ENCODE results near the gene USB1.

The USB1 gene

DNA sequence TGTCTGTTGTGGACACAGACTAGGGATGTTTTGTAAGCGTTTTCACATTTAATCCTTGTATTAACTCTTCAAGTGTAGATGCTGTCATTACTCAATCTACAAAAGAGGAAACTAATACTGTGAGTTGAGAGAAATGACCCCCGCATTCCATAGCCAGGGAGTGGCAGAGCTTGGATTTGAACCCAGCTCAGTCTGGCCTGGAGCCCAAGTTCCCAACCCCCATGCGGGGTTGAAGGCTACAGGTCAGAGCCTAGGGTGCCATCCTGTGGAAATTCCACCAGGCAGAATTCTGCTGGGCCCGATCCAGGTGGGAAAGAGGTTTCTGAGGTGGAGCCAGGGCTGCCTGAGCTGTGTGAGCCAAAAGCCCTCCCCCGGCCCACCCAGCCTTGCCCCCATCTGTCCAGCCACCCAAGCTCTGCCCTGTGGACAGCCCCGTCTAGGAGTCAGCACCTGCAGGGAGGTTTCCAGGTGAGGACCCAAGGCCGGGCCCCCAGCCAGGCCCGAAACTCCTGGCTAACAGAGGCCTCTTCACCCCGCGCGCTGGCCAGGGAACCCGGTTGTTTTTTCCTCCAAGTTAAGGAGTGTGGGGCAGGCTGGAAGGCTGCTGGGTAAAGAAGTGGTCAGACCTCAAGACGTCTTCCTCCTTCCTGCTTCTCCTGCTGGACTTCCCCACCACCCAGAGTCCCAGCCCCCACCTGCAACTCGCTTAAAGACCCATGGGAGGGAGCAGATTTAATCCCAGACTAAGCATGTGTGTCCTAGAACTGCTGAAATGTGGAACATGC lies 30.0 kb downstream of the USB1 start:
- DNase-seq: no peak

DNA sequence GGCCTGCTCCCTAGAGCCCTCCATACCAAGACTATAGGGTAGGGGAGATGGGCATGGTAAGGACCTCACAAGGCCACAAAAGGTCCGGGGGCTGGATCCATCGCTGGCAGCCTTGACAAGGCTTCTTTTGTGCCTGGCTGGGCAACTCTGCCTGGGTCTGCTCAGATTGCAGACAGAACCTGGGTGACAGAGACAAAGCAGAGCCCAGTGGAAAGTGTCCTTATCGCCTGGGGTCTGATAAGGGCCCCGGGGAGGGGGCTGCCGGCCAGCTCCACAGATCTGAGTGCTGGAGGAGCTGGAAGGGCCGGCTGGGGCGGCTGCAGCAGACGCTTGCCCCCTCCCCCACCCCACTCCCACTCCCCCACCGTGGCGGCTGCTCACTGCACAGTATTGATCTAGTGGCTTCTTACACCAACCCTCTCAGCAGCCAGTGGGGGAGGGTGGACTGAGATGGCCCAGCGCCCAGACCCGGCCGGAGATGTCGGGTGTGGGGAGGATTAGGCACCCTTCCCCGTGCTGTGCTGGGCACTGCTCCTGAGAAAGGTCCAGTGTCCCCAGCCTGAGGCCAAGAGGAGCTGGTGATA lies 31.6 kb downstream of the USB1 start:
- DNase-seq: peak in 50 of 58 donors; percentile 18 to 79 (median 56)

DNA sequence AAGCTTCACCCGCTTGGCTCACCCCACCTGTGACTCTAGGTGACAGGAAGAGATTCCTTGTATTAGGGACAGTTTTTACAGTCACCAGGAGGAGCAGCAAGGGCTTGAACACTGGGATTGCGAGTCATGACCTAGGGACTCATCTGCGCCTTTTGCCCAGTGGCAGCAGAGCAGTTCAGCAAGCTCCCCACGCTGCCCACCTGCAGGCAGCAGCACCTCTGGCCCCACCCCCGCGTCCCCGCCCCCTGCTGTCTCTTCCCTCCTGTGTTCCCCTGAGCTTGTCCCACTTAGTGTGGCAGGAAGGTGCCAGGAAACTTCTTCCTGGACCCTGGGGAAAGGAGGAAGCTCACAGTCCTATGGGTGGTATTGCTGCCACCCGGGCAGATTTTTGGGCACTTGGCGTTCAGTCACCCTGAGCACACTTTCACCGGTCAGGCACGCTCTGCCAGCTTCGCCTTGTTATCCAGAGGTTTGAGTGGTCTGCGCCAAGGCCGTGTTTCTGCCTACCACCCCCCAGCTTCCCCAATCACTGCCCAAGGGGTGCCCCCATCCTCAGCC lies 33.0 kb downstream of the USB1 start:
- DNase-seq: no peak

- DNase-seq: no peak
Observed at GRCh38 chr16:58034774-58035173, 33.6 kb downstream of the USB1 start.

DNA sequence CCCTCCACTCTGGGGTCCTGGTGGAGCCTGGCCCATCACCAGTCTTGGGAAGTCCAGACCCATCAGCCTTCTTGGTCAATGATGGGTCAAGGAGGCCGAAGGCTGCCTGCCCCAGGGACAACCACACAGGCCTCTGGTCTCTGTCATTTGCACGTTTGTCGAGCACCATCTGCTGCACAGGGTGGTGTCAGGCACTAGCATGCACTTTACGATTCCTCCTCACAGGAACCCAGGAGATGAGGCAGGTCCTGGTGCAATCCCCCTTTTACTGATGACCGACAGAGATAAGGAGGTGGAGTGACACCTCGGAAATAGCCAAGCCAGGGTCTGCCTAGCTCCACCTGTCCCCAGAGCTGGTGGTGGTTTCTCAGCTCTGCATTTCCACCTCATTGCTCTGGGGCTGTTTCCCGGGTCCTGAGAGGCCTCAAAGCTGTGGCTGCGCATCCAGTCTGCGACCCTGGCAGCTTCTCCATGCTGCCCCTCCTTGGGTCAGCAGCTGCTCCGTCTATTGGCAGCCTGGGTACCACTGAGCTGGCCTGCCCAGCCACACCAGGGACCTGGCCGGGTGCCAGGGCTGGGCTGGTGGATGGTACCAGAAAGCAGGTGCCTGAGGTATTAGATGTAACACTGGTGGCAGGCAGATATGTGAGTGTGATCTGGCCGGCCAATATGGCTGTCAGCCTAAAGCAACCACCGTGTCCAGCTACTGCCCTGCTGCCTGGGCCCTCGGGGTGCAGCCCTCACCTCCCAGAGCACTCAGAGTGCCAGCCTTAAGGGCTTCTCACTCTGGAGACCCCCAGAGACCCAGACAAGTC lies 34.4 kb downstream of the USB1 start:
- peak in 1 of 58 donors; percentile 36 for DNase-seq

DNA sequence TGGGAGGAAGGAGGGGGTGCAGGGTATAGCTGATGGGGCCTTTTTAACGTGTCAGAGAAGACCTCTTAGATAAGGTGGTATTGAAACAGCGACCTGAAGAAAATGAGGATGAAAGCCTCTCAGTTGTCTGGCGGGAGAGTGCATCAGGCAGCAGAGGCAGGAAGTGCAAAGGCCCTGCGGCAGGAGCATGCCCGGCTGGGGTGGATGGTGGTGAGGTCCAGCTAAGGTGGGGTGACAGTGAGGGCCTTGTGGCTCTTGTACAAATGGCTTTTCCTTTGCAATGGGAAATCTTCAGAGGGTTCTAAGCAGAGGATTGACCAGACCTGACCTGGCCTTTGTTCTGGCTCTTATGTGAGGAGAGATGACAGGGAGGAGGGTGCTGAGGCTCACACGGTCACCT lies 35.7 kb downstream of the USB1 start:
- no peak for DNase-seq

DNA sequence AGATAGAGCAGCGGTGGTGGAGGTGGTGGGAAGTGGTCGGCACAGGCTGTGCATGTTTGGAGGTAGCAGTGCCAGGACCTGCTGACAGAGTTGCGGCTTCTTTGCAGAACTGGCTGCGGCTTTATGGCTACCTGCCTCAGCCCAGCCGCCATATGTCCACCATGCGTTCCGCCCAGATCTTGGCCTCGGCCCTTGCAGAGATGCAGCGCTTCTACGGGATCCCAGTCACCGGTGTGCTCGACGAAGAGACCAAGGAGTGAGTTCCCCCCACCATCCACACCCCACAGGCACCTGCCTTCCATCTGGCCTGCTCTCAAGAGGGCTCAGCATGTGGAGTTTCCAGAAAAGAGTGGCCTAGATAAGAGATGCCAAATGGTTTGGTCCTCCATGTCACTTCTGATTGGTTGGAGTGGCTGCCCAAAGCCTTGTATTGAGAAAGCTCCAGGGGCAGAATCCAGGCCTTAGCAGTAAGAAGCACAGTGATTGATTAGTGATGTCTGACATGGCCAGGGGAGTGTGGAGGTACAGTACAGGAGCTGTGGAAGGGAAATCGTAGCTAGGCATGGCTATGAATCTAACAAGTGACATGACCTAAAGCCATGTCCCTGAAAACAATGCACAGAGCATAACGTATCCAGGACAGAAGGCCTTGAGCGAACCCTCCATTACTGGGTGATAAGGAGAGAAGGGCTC lies 36.3 kb downstream of the USB1 start:
- DNase-seq: no peak

DNA sequence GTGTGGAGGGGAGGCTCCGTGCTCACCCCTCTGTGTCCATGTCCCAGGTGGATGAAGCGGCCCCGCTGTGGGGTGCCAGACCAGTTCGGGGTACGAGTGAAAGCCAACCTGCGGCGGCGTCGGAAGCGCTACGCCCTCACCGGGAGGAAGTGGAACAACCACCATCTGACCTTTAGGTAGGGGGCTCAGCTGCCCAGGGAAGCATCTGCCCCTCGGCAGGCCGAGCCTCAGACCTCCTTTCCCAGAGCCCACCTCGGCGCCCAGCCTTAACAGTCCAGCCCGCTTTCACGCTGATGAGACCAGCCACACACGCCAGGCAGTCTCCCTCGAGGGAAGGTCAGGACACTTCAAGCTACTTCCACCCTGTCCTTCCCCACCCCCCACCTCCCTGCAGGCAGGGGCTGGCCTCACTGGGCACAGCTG lies 37.0 kb downstream of the USB1 start:
- no peak for DNase-seq

DNA sequence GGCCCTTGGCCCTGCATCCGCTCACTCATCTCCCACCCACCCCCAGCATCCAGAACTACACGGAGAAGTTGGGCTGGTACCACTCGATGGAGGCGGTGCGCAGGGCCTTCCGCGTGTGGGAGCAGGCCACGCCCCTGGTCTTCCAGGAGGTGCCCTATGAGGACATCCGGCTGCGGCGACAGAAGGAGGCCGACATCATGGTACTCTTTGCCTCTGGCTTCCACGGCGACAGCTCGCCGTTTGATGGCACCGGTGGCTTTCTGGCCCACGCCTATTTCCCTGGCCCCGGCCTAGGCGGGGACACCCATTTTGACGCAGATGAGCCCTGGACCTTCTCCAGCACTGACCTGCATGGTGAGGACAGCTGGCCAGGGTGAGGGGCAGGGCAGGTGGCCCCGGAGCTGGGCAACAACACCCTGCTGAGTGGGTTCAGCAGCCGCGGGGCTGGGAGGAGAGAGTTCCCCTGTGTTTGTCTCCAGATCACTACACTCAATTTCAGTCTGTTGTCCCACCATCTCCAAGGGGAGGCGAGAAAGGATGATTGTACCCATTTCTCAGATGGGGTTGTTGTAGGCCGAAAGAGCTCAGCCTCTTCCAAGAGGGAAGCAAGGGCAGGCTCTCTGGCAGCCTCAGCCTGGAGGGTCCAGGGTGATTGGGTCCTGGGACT lies 38.8 kb downstream of the USB1 start:
- no peak for DNase-seq

DNA sequence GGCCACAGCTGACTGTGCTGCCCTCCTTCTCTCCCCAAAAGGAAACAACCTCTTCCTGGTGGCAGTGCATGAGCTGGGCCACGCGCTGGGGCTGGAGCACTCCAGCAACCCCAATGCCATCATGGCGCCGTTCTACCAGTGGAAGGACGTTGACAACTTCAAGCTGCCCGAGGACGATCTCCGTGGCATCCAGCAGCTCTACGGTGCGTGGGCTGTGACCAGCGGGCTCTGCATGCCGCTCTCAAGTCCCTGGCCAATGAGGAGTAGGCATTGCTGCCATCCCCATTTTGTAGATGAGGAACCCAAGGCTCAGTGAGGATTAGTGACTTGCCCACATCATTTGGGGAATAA lies 39.3 kb downstream of the USB1 start:
- no peak for DNase-seq

DNA sequence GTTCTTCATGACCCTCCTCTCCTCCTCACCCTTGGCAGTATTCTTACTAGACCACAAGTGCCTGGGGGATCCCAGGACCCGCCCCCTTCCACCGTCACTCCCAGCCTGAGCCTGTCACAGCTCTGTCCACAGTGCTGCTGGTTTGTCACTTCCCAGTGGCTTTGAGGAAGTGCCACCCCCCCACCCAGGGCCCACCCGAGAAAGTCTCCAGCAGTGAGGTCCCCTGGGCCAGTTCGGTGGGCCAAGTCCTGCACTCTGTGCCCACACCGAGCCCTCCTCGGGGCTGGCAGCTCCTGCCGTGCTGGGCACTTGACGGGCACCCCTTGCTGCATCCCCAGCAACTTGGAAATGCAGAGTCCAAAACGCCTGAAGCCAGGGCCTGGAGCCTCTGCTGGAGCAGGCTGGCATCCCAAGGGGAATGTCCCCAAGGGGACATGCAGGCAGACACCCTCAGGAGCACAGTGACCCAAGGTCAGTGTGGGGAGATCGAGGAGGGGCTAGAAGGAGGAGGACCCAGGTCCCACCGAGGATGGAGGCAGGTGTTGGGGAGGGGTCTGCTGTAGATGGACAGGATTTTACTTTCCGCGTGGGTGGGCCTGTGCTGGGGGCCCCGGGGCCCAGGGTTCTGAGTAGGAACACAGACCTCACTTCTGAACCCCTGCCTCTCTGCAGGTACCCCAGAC lies 39.9 kb downstream of the USB1 start:
- no peak for DNase-seq

GRCh38 chr16:58041628-58041955 lies 40.4 kb downstream of the USB1 start:
- DNase-seq: no peak

GRCh38 chr16:58042001-58042885 lies 41.0 kb downstream of the USB1 start:
- no peak for DNase-seq

- no peak for DNase-seq
Observed at GRCh38 chr16:58042886-58043515, 41.8 kb downstream of the USB1 start.

- DNase-seq: no peak
Observed at GRCh38 chr16:58043571-58044155, 42.5 kb downstream of the USB1 start.

- no peak for DNase-seq
Observed at GRCh38 chr16:58044266-58045019, 43.2 kb downstream of the USB1 start.

GRCh38 chr16:58045096-58045495 lies 43.9 kb downstream of the USB1 start:
- DNase-seq: no peak

Data from anterior cingulate cortex (tissue), 58 donors.